Measurements from ENCODE around the gene ATOSB.

Gene ATOSB

DNA sequence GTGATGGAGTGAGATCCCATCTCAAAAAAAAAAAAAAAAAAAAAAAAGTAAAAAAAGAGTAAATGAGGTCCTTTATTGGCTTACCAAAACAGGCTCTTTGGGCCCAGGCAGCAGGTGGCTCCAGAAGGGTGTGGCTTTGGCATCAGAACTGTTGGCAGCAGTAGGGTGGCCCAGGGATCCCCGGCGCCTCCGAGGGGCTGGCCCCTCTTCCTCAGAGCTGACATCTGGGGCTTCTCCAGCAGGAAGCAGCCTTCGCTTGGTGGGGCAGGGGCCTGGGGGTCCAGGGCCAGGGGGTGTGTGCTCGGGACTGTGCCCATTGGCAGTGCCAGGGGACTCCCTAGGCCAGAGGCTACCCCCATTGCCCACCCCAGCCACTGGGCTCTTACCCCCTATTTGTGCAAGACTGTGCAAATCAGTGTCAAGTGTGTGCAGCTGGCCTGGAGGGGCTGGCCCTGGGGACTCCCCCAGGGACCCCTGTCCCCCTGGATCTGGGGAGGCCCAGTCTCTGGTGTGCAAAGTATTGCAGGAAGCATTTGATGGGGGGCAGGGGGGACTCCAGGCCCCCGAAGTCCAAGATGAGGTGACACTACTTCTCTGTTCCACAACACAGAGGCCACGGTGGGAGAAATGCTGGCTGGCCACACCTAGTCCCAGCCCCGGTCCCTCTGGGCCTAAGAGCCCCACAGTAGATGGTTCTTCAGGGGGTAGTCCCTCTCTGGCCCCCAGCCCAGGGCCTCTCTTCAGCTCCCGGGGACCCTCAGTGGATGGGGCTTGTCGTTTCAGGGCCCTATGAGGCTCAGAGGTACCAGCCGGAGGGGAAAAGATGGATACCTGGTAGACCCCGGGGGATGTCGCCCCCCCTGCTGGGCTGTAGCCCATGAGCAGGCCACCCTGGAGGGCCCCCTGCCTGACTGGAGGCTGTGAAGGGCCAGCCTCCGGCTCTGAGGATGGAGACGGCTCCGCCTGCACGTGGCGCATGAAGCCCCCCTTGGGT is 8.1 kb downstream of the ATOSB start:
- no peak overlapping the region for H3K4me3 ChIP-seq (ENCODE audit: low read length)
- TF ChIP-seq ZNF274 (IDR thresholded peaks at IDR 0.05; ENCODE audit: low read depth, low read length): no peak

DNA sequence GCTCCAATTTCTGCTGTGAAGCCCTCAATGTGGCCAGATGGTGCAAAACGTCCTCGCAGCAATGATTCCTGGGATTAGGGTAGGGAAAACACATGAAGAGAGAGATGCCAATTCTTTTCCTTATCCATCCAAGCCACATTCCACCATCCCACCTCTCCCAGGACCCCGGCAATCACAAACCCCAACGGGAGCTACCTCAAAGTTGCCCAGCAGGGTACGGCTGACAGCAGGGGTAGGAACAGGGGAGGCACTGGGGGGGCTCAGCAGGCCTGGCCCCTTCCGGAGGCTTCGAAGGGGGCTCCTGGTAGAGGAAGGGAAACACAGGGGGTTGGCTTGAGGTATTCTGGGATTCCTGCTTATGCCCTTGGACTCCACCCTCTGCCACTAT is 9.3 kb downstream of the ATOSB start:
- H3K4me3 ChIP-seq (ENCODE audit: low read length): no peak overlapping the region
- no peak for TF ChIP-seq ZNF274 (IDR thresholded peaks at IDR 0.05; ENCODE audit: low read depth, low read length)

DNA sequence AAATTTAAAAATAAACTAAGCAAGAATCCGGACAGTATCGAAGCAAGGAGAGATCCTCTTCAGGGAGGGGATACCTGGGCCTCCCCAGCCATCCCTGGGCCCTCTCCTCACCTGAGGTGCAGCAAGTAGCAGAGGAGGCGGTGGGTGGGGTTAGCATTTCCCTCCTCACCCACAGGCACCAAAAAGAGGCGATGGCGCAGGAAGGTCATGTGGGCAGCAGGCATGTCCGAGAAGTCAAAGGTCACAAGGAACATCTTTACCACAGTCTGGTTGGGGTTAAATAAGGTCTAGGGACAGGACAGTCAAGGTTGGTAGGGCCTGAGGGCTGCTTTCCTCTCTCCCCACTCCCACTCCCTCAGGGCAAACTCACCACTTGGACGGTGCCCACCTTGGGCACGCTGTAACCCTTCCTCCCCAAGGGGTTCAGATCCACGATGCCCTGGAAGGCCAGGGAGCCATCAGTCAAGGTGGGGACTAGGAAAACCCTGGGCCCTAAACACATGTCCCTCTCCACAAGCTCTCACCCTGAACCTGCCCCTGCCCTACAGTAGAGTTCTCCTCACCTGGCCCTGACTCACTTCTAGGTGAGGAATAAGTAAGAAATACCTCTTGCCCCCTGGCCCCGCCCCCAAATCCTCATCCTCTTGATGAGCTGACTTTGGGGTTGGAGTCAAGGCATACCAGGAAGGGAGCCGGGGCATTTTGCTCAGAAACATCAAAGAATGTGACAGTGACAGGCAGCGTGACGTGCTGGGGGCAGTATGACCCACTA is 9.9 kb downstream of the ATOSB start:
- no peak overlapping the region for H3K4me3 ChIP-seq (ENCODE audit: low read length)
- TF ChIP-seq ZNF274 (IDR thresholded peaks at IDR 0.05; ENCODE audit: low read depth, low read length): no peak

DNA sequence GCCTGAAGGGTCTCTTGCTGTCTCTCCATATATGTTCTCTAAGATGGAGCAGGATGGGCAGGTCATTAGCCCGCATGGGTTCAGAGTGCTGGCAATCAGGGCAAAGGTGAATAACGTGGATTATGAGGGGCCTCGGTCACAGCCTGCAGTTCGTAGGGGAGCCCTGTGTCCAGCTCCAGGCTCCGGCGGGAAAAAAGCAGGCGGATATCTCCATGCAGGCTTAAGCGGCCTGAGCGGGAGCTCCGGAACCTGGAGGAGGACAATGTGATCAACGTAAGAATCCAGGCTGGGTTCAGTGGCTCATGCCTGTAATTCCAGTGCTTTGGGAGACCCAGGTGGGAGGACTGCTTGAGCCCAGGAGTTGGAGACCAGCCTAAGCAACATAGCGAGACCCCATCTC is 10.5 kb downstream of the ATOSB start:
- H3K4me3 ChIP-seq (ENCODE audit: low read length): no peak overlapping the region
- no peak for TF ChIP-seq ZNF274 (IDR thresholded peaks at IDR 0.05; ENCODE audit: low read depth, low read length)

DNA sequence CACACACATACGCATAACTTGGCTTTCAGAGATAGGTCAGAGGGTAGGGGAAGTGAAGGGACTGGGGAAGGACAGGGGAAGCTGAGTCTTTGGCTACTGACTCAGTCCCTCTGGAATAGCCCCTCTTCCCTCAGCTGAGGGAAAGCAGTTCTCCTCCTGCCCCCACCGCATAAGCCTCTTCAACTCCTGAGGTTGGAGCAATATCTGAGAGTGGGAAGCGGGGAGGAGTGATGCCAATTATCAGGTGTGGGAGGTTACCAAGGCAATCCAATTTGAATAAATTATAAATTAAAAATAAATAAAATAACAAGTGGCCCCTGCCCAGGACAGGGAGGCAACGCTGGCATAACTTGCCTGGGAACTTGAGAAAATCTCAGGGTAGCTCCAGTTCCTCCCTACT is 11.1 kb downstream of the ATOSB start:
- H3K4me3 ChIP-seq (ENCODE audit: low read length): no peak overlapping the region
- TF ChIP-seq ZNF274 (IDR thresholded peaks at IDR 0.05; ENCODE audit: low read depth, low read length): no peak

DNA sequence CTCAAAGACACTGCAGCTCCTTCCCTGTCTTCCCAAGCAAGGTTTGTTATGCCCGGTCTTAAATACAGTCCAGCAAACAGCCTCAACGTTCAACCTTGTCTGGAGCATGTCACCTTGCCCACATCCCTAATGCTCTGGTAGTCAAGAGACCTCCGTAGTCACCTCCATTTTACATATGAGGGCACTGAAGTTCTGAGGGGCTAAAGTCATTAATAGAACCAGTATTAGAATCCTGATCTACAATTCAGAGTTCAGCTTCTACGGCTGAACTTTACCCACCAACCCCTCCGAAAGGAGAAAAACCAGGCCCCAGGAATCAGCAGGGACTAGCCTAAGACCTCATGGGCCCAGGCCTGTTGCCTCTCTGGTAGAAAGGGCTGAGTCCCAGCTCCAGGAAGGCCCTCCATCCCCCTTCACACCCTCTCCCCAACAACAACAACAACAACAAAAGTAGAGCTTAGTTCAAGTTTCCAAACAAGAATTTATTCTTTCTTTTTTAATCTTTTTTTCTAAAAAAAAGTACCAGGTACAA is 11.9 kb downstream of the ATOSB start:
- no peak for TF ChIP-seq ZNF274 (IDR thresholded peaks at IDR 0.05; ENCODE audit: low read depth, low read length)
- H3K4me3 ChIP-seq (ENCODE audit: low read length): peak overlapping the region; percentile 58; the same call in 1 of the 2 replicates

DNA sequence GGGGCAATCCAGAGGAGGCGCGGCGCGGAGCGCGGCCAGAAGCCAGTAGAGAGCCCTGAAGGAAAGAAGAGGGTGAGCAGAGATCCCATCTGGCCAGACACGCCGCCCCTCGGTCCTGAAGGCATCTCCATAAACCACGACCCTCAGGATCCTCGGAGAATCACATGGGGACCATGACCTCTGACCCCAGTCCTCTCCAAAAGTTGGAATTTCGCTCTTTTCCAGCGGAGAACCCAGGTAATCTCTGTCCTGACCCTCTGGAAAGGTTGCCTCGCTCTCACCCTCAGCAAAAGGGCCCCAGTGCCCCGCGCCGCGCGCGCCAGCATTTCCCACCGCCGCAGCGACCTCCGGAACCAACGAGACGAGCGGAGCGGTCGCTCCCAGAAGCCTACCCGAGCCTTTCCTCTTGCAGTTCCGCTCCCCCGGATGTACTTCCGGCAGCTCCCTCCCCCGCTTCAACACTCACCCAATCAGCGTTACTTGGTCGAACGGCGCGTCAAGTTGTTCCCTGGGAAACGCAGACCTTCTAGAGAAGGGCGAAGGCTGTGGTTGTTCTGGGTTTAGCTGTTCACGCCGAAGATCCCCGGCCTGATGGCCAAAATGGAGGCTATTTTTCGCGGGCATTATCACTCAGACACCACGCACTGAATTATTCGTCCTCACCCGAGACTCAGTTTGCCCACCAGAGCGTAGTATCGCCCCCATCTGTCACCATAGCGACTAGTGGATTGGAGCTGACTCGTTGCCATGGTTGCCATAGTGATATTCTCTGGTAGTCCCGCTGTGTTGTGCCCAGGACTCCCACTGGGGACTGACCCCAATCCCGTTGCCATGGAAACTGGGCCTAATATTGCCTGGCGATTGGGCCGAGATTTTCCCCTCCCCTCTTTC is 12.6 kb downstream of the ATOSB start, which contains the start of gene STOML2:
Gene STOML2, minus strand, starts transcription at position 363 of the 891 bp plus-strand sequence. Its CDS starts 37 bp downstream, at position 326.
- TF ChIP-seq ZNF274 (IDR thresholded peaks at IDR 0.05; ENCODE audit: low read depth, low read length): no peak
- H3K4me3 ChIP-seq (ENCODE audit: low read length): peak within 1 kb of the TSS; percentile 69

DNA sequence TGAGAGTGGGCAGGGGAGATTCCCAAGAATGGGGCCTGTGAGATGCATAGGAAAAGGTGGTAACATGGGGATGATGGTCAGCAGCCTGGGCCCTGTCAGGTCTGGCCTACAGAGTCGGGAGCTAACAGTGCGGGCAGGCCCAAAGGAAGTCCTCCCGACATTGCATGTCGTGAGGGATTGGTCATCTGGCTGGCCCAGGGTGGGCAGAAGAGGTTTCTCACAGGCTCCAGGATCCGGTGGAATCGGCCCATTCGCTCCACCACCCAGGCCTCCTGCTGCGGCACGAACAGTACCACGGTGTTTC is 13.2 kb downstream of the ATOSB start:
- TF ChIP-seq ZNF274 (IDR thresholded peaks at IDR 0.05; ENCODE audit: low read depth, low read length): no peak
- peak overlapping the region; percentile 69 for H3K4me3 ChIP-seq (ENCODE audit: low read length)

DNA sequence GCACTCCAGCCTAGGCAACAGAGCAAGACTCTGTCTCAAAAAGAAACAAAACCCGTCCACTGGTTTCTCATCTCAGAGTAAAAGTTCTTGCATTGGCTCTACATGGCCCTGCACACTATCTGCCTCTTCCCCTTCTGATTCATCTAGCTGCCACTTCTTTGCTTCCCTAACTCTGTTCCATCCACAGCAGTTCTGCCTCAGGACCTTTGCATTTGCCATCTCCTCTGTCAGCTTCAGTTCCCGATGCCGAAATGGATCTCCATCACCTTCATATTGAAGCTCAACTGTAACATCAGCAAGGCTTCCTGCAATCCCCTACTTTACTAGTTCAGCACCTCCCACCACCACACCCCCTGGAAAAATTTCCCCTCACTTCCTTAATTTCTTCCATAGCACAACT is 18.1 kb downstream of the ATOSB start:
- H3K4me3 ChIP-seq (ENCODE audit: low read length): no peak overlapping the region
- TF ChIP-seq ZNF274 (IDR thresholded peaks at IDR 0.05; ENCODE audit: low read depth, low read length): no peak

DNA sequence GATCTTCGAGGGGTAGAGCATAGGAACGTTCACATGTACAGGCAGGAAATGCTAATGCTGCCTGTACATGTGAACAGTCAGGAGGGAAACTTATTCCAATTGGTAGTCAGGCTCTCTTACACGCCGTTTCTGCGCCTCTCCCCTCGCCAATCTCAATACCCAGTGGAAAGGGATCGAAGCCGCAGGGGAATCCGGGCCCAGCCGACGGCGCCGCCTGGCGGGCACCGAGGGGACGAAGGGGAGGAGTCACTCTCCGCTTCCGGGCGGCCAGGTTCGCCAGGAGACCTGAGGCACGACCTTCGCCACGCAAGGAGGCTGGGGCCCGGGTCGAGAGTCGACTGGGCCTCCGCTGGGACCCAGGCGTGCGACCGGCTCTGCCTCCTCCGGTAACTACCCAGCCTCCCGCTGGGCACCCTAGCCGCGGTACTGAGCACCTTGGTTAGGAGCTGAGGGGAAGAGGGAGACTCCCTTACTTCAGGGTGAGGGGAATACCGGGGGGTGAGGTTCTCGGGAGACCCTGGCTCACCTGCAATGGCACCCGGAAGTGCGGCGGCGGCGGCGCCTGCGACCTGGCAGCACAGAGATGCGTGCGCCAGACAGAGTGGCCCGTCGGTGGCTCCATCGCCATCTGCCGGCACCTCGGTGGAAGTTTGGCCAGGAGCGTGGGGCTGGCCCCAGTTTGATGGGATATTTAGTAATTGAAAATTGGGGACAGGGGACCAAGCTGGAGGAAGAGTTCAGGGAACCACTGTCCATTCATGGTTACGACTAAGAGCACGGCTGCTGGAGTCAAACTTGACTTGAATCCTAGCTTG is 19.4 kb downstream of the ATOSB start, which contains the start of gene PIGO:
Gene PIGO, minus strand, starts transcription at position 557 of the 815 bp plus-strand sequence. CDS start 1,026 bp downstream, outside the sequence.
- peak within 1 kb of the TSS; percentile 70 for H3K4me3 ChIP-seq (ENCODE audit: low read length)
- no peak for TF ChIP-seq ZNF274 (IDR thresholded peaks at IDR 0.05; ENCODE audit: low read depth, low read length)

DNA sequence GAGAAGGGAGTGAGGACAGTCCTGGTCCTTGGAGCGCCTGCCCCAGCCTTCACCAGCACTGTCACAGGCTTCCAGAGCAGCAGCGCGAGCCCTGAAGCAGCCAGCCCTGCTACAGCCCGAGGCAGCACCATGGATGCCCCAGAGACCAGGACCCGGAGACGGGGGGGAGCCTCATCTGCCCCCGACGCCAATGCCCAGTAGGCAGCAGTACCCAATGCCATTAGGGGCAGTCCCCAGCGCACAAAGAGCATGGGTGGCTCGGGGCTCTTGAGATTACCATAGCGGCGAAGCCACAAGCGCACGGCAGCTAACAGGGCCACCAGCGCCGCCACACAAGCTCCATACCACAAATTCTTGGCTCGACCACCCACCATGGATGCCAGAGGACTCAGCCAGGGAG is 24.1 kb downstream of the ATOSB start:
- TF ChIP-seq ZNF274 (IDR thresholded peaks at IDR 0.05; ENCODE audit: low read depth, low read length): no peak
- no peak overlapping the region for H3K4me3 ChIP-seq (ENCODE audit: low read length)

DNA sequence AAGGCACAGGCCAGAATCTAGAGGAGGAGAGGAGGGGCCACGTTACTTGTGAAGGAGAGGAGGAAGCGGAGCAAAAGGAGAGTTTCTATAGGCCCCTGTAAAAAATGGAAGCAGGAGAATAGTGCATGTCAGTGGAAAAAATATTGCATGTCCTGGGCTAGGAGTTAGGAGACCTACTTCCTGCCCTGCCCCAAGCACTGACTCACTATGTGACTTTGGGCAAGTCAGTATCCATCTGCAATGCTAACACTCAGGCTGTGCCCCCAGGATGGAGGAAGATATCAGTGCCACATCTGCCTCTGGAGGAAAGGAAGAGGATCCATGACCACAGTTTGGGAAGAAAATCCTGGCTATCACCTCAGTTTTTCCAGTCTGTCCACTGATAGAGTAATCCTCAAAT is 26.2 kb downstream of the ATOSB start:
- no peak overlapping the region for H3K4me3 ChIP-seq (ENCODE audit: low read length)
- TF ChIP-seq ZNF274 (IDR thresholded peaks at IDR 0.05; ENCODE audit: low read depth, low read length): no peak

DNA sequence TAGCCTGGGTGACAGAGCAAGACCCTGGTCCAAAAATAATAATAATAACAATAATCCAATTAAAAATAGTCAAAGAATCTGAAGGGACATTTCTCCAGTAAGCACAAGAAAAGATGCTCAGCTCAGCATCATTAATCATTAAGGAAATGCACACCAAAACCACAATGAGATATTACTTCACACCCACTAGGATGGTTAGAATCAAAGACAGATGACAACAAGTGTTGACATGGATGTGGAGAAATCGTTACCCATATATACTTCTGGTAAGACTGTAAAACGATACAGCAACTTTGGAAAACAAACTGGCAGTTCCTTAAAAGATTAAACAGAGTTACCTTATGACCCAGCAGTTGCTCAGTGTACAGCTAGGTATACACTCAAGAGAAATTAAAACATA is 30.6 kb downstream of the ATOSB start:
- TF ChIP-seq ZNF274 (IDR thresholded peaks at IDR 0.05; ENCODE audit: low read depth, low read length): no peak
- H3K4me3 ChIP-seq (ENCODE audit: low read length): no peak overlapping the region
